IPS-20b (cell line): ENCODE results near the gene SKI.

Experiments
- H3K27ac ChIP-seq: one replicate; pipeline ENCODE4 v1.5.1; 2013; ENCODE audit warnings: low read length
- H3K27me3 ChIP-seq: 2 replicates; pipeline ENCODE4 v1.6.1; 2013; ENCODE audit warnings: mild to moderate bottlenecking, low read length, inconsistent platforms; ENCODE audit not compliant: insufficient read depth
- H3K36me3 ChIP-seq: 2 replicates; pipeline ENCODE4 v1.6.1; 2013; ENCODE audit warnings: low read depth, mild to moderate bottlenecking, inconsistent platforms, low read length, moderate library complexity; ENCODE audit not compliant: insufficient read depth
- H3K4me1 ChIP-seq: 2 replicates; pipeline ENCODE4 v1.6.1; 2013; ENCODE audit warnings: mild to moderate bottlenecking, control low read depth, inconsistent platforms, low read length, moderate library complexity; ENCODE audit not compliant: insufficient read depth
- H3K4me3 ChIP-seq: 2 replicates; pipeline ENCODE4 v1.5.1; 2013; ENCODE audit warnings: mild to moderate bottlenecking, low read length, inconsistent platforms
- H3K9ac ChIP-seq: 2 replicates; pipeline ENCODE4 v1.6.1; 2013; ENCODE audit warnings: low read depth, mild to moderate bottlenecking, inconsistent platforms, low read length, moderate library complexity
- H3K9me3 ChIP-seq: 2 replicates; pipeline ENCODE4 v1.6.1; 2013; ENCODE audit warnings: mild to moderate bottlenecking, low read depth, low read length, inconsistent platforms; ENCODE audit not compliant: insufficient read depth

Gene SKI

DNA sequence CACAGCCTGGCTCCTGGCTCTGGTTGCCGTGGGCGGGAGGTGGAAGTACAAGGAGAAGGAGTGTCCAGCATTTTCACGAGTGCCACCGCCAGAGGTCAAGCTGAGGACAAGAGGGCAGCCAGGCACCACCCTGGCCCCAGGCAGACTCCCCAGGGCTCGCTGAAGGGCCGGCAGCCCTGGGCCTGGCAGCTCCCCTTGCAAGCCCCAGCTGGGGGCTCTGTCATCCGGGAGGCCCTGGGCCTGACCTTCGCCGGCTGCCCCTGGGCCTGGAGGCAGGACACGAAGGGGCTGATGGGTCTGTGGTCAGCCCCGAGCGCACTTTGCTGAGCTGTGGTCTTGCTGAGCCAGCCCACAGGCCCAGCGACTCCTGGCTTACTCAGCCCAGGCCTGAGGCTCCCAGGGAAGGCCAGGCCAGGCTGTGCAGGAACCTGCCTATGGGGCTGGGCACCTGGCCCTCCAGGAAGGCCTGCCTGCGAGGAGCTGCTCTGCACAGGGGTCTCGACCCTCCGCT lies 88.4 kb downstream of the SKI start:
- Histone ChIP-seq H3K9me3 (no peaks in the 10 kb centered on the region), H3K9ac (no peak overlapping the region), H3K36me3 (no peaks in the 10 kb centered on the region), H3K4me1 (peaks cover 9% of the 10 kb centered on the region), H3K27ac (peak overlapping the region; percentile 36), H3K27me3 (no peaks in the 10 kb centered on the region), H3K4me3 (no peak overlapping the region)

DNA sequence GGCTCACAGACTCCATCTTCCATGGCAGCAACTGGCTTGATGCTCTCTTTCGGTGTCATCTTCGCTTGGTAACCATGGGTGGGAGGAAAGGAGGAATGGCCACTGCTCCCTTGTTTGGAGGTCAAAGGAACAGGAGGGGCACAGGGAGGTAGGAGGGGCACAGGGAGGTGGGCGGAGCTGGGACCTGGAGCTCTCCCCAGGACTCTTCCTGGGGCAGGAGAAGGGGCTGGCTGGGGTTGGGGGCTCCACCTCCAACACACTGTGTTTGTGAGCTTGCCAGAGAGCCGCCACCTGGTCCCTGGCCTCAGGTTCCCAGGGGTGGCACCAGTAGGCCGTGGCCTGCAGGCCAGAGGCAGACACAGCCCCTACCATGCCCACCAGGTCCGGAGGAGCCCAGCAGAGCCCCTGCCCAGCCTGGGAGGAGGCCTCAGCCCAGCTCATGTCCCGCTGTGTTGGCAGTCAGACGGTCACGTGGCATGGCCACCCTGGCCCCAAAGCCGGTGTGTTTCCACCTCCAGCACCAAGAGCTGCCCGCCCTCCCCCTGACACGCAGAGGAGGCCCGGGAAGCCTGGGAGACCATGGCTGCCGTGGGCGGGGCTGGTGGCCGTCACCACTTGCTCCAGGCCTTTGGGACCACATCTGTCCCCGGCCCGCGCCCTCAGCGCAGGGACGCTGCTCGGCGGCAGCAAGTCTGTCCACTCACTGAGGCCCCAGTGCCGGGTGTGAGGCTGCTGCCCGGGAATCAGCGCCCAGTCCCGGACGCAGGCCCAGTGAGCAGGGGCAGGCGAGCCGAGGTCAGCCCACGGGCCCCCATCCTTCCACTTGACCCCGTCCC lies 89.3 kb downstream of the SKI start:
- H3K4me3 ChIP-seq, result no peak overlapping the region
- peak overlapping the region; percentile 36 for H3K27ac ChIP-seq
- no peaks in the 10 kb centered on the region for H3K9me3 ChIP-seq
- no peaks in the 10 kb centered on the region for H3K36me3 ChIP-seq
- H3K9ac ChIP-seq, result no peak overlapping the region
- H3K27me3 ChIP-seq, result no peaks in the 10 kb centered on the region
- H3K4me1 ChIP-seq, result peaks cover 7% of the 10 kb centered on the region; the same call in 1 of the 2 replicates

DNA sequence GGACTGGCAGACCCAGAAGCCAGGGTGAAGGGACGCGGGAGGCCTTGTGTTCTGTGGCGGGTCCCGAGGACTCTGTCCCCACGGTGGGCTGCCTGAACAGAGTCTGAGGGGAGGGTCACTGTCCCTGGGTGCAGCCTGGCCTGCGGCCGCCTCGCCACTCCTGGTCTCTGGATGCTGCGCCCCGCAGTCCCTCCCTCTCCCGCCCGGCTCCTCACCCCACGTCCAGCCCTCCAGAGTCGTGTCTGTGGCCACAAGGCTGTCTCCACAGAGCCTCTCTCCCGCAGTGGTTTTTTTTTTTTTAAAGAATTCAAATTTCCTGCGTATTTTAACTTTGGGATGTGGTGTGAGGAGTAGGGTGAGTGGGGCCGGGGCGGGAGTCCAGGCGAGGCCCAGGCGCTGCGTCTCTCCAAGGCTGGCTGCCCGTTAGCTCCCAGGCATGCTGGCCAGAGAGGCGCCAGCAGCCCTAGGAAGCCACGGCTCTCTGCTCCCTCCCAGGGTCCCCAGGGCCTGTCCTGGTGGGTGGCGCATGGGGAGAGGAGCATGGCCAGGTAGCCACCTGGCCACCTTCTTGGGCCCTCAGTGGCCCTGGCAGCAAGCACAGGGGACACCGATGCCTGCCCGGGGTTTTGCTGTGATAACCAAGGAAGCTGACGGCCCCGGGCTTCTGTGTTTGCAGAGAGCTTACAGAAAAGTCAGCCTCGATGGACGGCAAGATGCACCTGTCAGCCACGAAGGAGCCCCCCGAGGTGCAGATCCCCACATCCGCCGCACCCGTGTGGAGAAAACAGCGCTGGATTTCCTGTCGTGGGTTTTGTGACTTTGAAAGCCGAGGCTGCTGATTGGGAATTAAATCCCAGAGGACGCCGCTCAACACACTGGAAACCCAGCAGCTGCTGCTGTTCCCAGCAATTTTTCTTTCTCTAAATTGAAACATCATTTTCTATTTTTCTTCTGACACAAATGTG lies 90.5 kb downstream of the SKI start:
- no peaks in the 10 kb centered on the region for H3K27me3 ChIP-seq
- H3K9ac ChIP-seq, result no peak overlapping the region
- no peaks in the 10 kb centered on the region for H3K36me3 ChIP-seq
- no peak overlapping the region for H3K27ac ChIP-seq
- H3K9me3 ChIP-seq, result no peaks in the 10 kb centered on the region
- H3K4me1 ChIP-seq, result peaks cover 7% of the 10 kb centered on the region; the same call in 1 of the 2 replicates
- no peak overlapping the region for H3K4me3 ChIP-seq

DNA sequence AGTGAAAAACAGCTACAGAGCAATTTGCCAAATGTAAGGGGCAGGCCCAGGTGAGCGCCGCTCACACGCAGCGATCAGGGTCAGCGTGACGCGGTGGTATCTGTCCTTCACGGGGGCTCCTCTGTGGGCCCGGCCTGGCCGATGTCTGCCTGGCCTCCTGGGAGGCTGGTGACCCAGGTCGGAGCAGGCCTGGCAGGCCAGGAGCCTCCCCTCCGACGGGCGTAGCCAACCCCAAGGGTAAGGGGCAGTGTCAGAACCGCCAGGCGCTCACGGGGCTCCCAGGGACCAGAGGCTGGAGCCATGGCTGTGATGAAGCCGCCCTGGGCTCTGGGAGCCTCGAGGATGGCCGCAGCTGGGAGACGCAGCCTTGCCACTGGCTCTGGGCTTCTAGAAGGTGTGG lies 91.2 kb downstream of the SKI start:
- H3K9ac ChIP-seq, result no peak overlapping the region
- no peak overlapping the region for H3K27ac ChIP-seq
- no peaks in the 10 kb centered on the region for H3K36me3 ChIP-seq
- peaks cover 3% of the 10 kb centered on the region; the same call in 1 of the 2 replicates for H3K4me1 ChIP-seq
- H3K27me3 ChIP-seq, result no peaks in the 10 kb centered on the region
- no peaks in the 10 kb centered on the region for H3K9me3 ChIP-seq
- H3K4me3 ChIP-seq, result no peak overlapping the region

DNA sequence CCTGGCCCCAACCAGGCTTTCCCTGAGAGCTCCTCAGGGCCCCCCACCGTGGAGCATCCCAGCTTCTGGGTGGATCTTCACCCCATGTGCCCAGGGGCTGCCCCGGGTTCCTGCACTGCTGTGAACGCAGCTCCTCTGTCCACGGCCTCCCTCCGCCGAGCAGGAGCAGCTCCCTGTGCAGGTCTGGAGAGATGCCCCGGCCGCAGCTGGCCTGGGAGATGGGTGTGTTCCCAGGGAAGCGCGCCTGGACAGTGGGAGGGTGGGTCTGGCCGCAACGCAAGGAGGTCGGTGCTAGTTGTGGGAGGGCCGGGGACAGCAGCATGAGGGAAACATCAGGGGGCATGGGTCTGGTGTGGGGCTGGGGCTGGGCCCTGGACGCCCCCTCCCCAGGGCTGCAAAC lies 91.9 kb downstream of the SKI start:
- no peak overlapping the region for H3K27ac ChIP-seq
- H3K9ac ChIP-seq, result no peak overlapping the region
- peaks cover 3% of the 10 kb centered on the region; the same call in 1 of the 2 replicates for H3K4me1 ChIP-seq
- 0 out of 2 replicates have a peak, but pooled peaks cover 3% of the 10 kb centered on the region for H3K27me3 ChIP-seq
- no peaks in the 10 kb centered on the region for H3K9me3 ChIP-seq
- no peaks in the 10 kb centered on the region for H3K36me3 ChIP-seq
- no peak overlapping the region for H3K4me3 ChIP-seq

DNA sequence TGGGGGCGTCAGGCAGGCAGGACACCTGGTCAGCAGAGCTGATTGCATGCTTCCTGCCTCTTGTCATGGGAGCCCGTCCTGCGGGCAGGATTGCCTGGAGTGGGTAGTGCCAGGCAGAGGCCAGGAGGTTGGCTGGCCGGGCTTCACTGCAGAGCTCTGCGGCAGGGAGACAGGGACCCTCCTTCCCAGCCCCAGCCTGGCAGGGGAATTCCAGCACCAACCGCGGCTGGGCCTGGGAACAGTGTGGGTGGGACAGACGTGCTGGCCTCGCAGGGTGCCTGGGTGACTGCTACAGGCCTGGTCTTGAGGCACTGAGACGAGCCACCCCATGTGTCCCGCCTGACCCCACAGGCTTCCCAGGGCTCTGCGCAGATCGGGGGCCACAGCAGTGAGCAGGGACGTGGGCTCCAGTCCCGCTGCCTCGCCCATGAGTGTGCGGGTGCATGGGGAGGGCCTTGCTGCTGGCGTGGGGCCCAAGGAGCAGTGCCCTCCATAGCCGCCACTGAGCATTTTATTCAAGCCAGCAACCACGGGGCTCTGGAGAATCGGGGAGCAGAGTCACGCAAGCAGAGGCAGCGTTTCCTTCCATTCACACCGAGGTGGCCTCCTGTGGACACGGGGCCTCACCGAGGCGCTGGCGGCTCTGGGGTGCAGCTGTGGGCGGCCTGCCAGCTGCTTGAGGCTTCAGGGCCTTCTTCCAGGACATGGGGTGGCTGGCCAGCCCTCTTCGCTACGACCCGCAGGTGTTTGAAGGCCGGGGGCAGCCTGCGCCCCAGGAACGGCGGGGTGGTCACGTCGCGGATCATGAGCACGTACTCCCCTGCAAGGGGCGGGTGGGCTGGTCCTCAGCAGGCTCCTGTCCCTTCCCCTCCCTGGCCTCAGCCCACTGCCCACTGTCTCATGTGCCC lies 92.9 kb downstream of the SKI start:
- H3K27me3 ChIP-seq, result 0 out of 2 replicates have a peak, but pooled peaks cover 6% of the 10 kb centered on the region
- no peaks in the 10 kb centered on the region for H3K9me3 ChIP-seq
- peaks cover 3% of the 10 kb centered on the region; the same call in 1 of the 2 replicates for H3K4me1 ChIP-seq
- no peak overlapping the region for H3K9ac ChIP-seq
- no peaks in the 10 kb centered on the region for H3K36me3 ChIP-seq
- no peak overlapping the region for H3K27ac ChIP-seq
- no peak overlapping the region for H3K4me3 ChIP-seq

DNA sequence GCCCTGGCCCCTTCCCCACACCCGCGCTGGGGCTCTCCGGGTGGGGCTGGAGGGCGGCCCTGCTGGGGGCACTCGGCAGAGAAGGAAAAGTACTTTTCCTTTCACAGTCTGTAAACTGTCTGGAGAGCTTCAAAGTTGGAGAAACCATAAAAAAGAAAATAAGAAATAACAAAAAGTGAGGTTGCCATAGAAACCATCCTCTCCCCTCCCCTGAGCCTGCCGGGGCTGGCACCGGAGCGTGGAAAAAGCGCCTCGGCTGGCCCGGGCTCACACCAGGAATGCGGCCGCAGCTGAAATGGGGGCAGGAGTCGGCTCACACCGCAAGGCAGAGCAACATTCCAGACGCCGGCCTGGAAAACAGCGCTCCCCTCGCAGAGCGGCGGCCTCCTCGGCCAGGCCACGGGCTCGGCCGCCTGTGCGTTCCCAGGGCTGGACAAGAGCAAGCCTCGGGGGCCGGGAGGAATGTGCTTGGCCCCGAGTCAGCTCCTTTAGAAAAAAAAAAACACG lies 94.0 kb downstream of the SKI start:
- Histone ChIP-seq H3K9ac (peak overlapping the region; percentile 11; the same call in 1 of the 2 replicates), H3K4me3 (no peak overlapping the region), H3K27ac (no peak overlapping the region), H3K27me3 (0 out of 2 replicates have a peak, but pooled peaks cover 6% of the 10 kb centered on the region), H3K4me1 (peaks cover 3% of the 10 kb centered on the region; the same call in 1 of the 2 replicates), H3K36me3 (no peaks in the 10 kb centered on the region), H3K9me3 (no peaks in the 10 kb centered on the region)

DNA sequence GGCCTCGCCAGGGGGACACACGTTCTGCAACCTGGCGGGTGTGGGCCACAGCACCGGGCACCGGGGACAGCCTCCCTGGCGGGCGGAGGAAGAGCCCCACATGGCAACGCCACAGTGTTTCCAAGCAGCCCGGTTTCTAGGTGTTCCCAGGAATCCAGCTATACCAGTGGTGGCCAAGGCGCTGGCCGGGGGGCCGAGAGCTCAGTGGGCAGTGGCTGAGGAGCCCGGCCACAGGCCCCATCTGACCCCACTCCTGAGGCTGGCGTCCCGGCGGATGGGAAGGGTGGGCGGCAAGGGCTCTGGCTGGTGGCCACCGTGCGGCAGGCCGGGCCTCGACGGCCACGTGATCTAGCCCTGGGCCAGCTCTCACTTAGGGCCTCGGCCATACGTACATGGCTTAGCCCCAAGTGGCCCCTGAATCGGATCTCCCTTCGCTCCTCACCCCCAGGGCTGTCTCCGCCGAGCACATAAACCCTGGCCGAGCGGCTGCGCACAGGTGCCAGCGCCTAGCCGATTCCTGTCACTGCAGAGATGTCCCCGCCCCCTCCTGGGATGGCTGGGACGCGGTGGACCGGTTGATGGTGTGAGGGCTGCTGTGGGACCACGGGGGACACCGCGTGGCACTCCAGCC lies 94.6 kb downstream of the SKI start:
- Histone ChIP-seq H3K27ac (no peak overlapping the region), H3K4me3 (no peak overlapping the region), H3K27me3 (0 out of 2 replicates have a peak, but pooled peaks cover 6% of the 10 kb centered on the region), H3K9ac (no peak overlapping the region; the same call in 1 of the 2 replicates), H3K4me1 (peaks cover 3% of the 10 kb centered on the region; the same call in 1 of the 2 replicates), H3K9me3 (no peaks in the 10 kb centered on the region), H3K36me3 (no peaks in the 10 kb centered on the region)

DNA sequence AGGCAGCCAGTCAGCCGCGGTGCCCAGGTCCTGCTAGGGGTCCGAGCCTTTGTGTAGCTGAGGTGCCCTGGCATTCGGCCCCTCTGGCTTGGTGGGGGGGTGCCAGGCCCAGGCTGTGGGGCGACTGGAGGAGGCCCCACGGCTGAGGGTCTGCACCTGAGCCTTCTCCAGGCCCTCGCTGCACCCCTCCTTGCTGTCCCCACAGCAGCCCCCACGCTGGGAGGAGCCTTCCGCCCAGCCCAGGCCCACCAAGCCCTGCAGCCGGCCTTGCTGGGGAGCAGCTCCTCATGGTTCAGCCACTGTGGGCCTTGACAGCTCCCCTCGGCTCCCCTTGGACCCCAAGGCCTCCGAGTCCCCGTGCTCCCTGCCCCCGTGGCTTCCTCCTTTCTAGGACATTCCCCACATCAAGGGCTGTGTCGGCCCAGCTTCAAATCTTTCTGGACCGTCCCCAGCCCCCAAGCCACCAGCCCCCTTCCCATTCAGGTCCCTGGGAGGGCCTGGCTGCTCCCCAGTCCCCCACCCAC lies 95.4 kb downstream of the SKI start:
- H3K4me1 ChIP-seq, result peaks cover 3% of the 10 kb centered on the region; the same call in 1 of the 2 replicates
- H3K4me3 ChIP-seq, result no peak overlapping the region
- H3K27me3 ChIP-seq, result 0 out of 2 replicates have a peak, but pooled peaks cover 6% of the 10 kb centered on the region
- H3K9ac ChIP-seq, result no peak overlapping the region
- H3K36me3 ChIP-seq, result no peaks in the 10 kb centered on the region
- H3K9me3 ChIP-seq, result no peaks in the 10 kb centered on the region
- no peak overlapping the region for H3K27ac ChIP-seq
